ENCODE measurements around the gene PDK2.

GRCh38 chr17:50046667-50047066 lies 48.5 kb upstream of the PDK2 start:
- TF ChIP-seq, protein P1, sequence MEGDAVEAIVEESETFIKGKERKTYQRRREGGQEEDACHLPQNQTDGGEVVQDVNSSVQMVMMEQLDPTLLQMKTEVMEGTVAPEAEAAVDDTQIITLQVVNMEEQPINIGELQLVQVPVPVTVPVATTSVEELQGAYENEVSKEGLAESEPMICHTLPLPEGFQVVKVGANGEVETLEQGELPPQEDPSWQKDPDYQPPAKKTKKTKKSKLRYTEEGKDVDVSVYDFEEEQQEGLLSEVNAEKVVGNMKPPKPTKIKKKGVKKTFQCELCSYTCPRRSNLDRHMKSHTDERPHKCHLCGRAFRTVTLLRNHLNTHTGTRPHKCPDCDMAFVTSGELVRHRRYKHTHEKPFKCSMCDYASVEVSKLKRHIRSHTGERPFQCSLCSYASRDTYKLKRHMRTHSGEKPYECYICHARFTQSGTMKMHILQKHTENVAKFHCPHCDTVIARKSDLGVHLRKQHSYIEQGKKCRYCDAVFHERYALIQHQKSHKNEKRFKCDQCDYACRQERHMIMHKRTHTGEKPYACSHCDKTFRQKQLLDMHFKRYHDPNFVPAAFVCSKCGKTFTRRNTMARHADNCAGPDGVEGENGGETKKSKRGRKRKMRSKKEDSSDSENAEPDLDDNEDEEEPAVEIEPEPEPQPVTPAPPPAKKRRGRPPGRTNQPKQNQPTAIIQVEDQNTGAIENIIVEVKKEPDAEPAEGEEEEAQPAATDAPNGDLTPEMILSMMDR (IDR thresholded peaks at IDR 0.05): no peak
- TF ChIP-seq EZH2 (IDR thresholded peaks at IDR 0.05): no peak

Measured in neural progenitor cell (in vitro differentiated cells).